ENCODE results near the gene APLP1.
"Not testable (repeated sequence)": the region's sequence is repeated elsewhere in the genome, so short reads cannot be mapped to it uniquely, and the experiment has no call there.

DNA sequence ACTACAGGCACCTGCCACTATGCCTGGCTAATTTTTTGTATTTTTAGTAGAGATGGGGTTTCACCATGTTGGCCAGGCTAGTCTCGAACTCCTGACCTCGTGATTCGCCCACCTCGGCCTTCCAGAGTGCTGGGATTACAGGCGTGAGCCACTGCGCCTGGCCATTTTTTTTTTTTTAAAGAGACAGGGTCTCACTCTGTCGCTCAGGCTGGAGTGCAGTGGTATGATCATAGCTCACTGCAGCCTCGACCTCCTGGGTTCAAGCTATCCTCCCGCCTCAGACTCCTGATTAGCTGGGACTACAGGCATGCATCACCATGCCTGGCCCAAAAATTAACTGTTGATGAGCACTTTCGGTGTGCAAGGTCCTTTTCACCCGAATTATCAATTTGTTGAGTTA lies 32.3 kb upstream of the APLP1 start:
- TF ChIP-seq, protein P1, sequence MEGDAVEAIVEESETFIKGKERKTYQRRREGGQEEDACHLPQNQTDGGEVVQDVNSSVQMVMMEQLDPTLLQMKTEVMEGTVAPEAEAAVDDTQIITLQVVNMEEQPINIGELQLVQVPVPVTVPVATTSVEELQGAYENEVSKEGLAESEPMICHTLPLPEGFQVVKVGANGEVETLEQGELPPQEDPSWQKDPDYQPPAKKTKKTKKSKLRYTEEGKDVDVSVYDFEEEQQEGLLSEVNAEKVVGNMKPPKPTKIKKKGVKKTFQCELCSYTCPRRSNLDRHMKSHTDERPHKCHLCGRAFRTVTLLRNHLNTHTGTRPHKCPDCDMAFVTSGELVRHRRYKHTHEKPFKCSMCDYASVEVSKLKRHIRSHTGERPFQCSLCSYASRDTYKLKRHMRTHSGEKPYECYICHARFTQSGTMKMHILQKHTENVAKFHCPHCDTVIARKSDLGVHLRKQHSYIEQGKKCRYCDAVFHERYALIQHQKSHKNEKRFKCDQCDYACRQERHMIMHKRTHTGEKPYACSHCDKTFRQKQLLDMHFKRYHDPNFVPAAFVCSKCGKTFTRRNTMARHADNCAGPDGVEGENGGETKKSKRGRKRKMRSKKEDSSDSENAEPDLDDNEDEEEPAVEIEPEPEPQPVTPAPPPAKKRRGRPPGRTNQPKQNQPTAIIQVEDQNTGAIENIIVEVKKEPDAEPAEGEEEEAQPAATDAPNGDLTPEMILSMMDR (IDR thresholded peaks at IDR 0.05): not testable (repeated sequence)
- TF ChIP-seq ZFP36 (IDR thresholded peaks at IDR 0.05; ENCODE audit: borderline replicate concordance, partially characterized antibody); EP300 (IDR thresholded peaks at IDR 0.05); RCOR1 (IDR thresholded peaks at IDR 0.05; ENCODE audit: low read depth, low read length); BHLHE40 (IDR thresholded peaks at IDR 0.05; ENCODE audit: low read depth, low read length); MAZ (IDR thresholded peaks at IDR 0.05; ENCODE audit: borderline replicate concordance, low read depth, low read length): not testable (repeated sequence)
- TF ChIP-seq, protein P2, sequence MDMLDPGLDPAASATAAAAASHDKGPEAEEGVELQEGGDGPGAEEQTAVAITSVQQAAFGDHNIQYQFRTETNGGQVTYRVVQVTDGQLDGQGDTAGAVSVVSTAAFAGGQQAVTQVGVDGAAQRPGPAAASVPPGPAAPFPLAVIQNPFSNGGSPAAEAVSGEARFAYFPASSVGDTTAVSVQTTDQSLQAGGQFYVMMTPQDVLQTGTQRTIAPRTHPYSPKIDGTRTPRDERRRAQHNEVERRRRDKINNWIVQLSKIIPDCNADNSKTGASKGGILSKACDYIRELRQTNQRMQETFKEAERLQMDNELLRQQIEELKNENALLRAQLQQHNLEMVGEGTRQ (IDR thresholded peaks at IDR 0.05): not testable (repeated sequence)
